Activated CD4-positive, alpha-beta T cell treated with anti-CD3 and anti-CD28 coated beads, Interleukin-2, amount 50 U/mL, for 48 hours (primary cell): Measurements from ENCODE around the gene ADCY3.
"Not testable (repeated sequence)": the region's sequence is repeated elsewhere in the genome, so short reads cannot be mapped to it uniquely, and the experiment has no call there.

Source experiments
- DNase-seq, 2 experiments: peaks; one replicate each; pipeline ENCODE4 v3.0.0-alpha.2; 2020

Gene ADCY3

DNA sequence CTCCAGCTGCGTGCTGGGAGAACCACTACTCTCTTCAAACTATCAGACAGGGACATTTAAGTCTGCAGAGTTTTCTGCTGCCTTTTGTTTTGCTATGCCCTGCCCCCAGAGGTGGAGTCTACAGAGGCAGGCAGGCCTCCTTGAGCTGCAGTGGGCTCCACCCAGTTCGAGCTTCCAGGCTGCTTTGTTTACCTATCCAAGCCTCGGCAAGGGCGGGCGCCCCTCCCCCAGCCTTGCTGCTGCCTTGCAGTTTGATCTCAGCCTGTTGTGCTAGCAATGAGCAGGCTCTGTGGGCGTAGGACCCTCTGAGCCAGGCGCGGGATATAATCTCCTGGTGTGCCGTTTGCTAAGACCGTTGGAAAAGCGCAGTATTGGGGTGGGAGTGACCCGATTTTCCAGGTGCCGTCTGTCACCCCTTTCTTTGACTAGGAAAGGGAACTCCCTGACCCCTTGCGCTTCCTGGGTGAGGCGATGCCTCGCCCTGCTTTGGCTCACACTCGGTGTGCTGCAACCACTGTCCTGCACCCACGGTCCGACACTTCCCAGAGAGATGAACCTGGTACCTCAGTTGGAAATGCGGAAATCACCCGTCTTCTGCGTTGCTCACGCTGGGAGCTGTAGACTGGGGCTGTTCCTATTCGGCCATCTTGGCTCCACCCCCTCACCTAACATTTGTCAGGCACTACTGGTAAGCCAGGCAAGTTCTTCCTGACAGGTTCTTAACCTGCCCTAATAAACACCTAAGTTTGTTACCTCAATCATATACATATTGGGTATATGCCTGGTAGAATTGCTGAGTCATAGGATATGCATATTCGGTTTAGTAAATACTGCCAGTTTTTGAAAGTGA lies 114.0 kb downstream of the ADCY3 start:
- not testable (repeated sequence) for DNase-seq

DNA sequence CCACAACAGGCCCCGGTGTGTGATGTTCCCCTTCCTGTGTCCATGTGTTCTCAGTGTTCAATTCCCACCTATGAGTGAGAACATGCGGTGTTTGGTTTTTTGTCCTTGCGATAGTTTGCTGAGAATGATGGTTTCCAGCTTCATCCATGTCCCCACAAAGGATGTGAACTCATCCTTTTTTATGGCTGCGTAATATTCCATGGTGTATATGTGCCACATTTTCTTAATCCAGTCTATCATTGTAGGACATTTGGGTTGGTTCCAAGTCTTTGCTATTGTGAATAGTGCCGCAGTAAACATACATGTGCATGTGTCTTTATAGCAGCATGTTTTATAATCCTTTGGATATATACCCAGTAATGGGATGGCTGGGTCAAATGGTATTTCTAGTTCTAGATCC lies 119.5 kb downstream of the ADCY3 start:
- not testable (repeated sequence) for DNase-seq

DNA sequence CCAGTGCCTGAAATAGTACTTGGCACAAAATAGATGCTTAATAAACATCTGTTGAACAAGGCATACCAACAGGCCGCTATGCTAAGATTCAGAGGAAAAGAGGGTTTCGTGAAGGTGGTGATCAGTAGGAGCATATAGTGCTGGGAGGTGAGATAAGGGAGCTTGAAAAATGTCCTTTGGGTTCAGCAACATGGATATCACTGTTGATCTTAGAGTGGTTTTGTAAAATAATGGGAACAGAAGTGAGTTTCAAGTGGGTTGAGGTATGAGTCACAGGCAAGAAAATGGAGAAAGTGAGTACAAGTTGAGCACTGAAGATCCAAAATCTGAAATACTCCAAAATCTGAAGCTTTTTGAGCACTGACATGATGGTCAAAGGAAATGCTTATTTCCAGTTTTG lies 122.4 kb downstream of the ADCY3 start:
- no peak for DNase-seq

DNA sequence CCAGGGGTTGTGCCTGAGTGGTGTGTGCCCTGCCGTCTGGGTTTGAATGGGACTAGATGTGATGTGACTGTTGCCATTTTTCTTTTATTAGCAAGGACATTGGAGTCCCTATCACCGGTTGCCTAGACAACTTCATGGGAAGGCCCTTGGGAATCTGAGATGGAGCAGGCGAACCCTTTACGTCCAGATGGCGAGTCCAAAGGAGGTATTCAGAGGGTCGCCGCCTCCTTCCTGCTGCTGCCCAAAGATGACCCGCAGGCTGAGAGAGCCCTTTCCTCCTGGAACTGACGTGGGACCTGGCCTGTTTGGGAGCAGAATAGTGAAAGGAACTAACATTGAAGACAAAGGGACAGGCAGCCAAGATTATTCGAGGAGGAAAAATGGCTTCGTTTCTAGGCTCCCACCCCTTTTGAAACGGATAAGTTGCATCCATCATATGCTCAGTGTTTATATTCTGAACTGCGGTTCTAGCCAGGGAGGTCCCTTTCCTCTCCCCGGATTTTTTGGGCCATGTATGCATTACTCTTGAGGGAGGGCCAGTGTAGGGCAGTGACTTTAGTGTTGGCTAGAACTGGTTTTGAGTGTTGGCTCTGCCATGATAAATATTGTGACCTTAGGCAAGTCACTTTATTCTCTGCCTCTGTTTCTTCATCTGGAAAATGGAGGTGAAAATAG lies 126.1 kb downstream of the ADCY3 start:
- DNase-seq = peak; percentile 15 to 24

DNA sequence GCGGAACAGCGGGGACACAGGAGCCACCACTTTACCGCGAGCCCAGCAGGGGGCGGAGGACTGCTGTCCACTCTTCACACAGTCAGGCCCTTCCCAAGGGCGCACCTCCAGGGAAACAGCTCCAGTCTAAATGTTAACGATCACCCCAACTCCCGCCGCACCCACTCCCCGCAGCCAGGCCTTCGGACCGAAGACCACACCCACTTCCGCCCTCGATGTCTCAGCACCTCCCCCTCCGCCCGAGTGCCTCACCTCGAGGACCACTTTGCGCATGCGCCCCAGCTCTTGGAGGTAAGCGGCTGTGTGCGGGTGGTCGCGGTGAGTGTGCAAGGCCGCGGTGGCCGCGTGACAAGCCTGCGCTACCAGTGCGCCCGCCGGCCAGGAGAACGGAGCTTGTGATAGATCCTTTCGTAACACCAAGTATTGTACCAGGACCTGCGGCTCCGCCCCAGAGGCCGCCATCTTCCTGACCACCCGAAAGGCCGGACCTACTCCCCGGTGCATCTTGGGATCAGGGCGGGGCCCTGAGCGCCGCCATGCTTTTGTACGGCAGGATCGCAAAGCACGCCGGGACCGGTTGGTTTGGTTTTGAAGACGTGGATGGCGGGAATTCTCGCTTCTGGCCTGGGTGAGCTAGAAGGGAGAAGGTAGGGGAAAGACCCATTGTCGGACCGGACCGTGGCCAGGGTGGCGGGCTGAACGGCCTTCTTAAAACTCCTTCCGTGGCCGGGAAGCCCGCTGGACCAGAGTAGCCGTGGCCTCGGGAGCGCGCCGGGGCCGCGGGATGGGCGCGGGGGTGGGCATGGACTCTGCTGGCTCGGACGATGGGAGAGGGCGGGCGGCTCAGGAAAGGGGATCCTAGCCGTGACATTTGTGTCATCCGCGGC lies 126.9 kb downstream of the ADCY3 start, which contains the start of the genes CENPO and PTRHD1:
TSS of gene CENPO (plus strand) at position 552 of the 887 bp plus-strand sequence. CDS start 495 bp downstream, outside the sequence.
TSS of gene PTRHD1 (minus strand) at position 518 of the 887 bp plus-strand sequence. CDS start at position 504, 14 bp downstream.
- DNase-seq = peak; percentile 92 to 95

DNA sequence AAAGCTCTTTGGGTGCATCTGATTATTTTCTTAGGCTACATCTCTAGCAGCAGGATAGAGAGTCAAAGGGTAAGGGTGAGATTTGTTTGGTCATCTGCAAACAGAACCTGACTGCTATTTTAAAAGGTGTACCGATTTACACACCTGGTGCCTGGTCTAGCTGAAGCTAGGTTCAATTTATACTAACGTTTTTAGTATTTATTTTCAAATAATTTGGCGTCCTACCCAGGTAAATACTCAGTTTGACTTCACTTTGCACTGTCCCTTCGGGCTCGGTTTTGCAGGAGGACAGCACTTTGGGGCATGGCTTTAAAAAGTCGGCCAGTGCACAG lies 127.5 kb downstream of the ADCY3 start:
- no peak for DNase-seq

DNA sequence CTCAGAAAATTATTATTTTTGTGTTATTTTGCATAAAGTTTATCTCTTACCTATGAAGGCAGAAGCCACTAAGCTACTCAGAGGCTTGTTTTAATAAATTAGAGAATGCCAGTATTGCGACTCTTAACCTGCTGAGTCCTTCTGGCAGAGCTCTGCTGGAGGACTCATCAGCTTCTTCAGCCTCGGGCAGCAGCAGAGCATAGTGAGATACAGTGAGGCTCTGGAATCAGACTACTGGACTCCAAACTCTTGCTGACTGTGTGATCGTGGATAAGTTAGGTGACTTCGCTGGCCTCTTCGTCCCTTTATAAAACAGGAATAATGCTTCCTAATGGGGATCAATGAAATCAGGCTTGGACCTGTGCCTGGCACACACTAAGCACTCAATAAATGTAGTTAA lies 128.6 kb downstream of the ADCY3 start:
- no peak for DNase-seq

DNA sequence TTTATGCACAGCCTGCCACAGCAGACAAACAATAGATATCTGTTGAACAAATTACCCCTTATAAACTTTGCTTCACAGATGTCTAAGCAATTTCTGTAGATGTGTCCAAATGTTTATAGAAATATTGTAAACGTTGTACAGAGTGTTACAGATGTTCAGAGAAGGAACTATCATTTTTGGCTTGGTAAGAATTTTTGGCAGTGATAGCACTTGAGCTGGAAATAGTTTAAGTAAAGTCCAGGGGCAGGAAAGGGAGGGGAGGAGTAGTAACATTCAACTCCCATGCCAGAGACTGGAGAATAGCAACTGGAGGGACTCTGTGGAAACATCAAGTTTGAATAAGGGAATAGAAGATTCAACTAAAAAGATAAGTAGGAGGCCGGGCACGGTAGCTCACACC lies 131.2 kb downstream of the ADCY3 start:
- no peak for DNase-seq

DNA sequence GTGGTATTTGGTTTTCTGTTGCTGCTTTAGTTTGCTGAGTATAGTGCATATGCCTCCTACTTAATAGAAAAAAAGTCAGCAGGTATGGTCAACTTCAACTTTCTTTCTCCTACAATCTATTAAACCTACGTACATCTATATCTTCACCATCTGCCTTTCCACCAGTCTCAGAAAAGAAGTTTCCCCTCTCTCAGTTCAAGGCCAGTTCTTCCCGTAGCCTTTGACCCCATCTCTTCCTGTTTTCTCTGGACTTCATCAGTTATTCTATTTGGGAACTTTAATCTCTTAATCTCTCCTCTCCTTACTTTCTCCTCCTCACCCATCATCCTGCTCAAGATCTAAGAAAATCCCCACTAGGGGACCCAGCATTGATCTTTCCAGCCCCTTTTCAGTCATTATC lies 132.5 kb downstream of the ADCY3 start:
- no peak for DNase-seq

DNA sequence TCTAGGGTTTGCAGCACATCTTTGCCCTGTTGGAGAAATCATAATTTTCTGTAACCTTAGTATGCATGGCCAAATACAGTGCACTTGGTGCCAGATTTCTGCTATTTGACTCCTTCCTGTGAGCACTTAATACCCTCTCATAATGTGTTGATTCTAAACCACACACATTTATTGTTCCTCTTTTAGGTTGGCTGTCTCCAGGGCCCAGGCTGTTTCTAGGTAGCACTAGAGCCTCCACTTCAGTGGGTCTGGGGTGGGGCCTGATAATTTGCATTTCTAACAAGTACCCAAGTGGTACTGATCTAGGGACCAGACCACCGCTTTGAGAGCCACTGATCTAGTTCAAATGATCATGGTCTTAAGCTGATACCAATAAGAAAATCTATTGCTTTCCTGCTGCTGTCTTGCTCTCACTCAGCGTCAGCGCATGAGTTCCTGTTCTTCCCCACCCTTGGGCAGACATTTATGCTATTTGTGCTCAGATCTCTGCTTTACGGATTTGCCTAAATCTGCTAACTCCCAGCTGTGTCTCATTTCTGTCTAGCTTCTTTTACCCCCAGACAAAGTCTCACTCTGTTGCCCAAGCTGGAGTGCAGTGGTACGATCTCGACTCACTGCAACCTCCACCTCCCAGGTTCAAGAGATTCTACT lies 134.2 kb downstream of the ADCY3 start:
- DNase-seq = no peak

DNA sequence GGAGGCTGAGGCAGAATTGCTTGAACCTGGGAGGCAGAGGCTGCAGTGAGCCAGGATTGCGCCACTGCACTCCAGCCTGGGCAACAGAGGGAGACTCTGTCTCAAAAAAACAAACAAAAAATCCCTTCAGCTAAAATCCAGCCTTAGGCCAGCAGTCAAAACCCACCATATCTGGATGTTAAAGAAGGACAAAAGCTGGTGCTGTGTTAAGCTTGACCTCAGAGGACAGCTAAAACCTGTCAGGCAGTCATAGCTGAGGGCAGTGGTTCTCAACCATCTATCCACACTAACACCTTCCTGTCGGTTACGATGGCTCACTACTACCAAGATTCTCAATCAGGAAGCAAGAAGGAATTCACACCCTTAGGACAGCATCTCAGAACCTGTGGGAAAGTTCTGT lies 136.4 kb downstream of the ADCY3 start:
- no peak for DNase-seq

DNA sequence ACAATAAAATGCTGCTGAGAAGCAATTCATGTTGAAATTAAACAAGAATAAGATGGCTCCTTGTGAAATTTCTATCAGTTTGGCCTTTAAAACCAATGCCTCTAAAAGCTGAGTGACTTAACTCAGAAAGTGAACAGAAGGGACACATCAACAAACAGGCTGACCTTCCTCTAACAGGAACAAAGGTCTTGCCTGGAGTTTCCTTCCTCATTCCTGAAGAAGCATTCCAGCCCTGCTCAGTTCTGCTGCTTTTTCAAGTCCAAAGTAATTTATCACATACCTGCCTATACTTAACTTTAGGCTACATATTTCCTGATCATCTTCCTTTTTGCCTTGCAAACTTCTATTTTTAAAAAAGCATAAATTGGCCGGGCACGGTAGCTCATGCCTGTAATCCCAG lies 140.9 kb downstream of the ADCY3 start:
- DNase-seq = no peak

DNA sequence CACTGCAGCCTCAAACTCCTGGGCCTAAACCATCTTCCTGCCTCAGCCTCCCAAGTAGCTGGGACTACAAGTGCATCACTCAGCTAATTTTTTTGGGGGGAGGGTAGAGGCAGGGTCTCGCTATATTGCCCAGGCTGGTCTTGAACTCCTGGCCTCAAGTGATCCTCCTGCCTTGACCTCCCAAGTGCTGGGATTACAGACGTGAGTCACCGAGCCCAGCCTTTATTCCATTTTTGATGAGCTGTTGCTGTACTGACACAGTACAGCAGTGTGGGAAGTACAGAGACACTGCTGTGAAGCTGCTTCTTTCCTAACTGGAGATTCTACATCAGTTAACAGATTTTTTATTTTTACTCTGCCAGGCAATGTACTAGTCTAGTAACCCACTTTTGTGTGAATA lies 145.7 kb downstream of the ADCY3 start:
- DNase-seq = no peak

DNA sequence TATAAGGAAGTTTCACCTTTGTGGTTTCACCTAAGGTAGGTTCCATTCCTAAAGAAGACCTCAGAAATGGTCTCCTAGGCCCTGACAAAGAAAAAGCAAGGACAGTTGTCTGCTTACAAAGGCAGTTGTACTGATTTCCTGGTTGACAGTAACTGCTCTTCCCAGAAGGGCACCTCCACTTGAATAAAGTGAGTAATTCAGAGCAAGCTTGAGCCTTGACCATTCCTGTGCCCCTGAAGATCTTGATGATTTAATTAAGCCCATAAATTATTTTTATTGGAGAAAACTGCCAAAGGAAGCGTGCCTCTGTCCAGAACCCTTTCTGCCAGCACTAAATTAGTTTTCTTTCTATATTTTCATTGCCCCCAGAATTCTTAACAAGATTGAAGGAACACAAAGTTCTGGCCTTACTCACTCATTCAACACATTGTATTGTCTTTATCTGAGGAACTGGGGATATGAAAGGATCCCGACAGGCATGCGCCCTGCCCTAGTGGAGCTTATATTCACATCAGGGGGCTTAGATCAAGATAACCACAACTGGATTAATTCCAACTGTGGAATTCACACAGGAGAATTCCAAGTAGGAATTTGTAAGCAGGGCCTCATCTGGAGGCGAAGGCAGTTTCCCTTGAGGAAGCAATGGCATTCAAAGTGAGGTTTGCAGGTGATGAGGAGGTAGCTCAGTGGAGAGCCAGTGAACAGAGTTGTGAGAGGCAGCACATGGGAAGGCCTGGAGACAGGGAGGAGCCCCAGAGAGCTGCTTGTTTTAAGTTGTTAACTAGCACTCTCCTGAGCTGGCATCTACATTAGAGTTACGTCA lies 148.1 kb downstream of the ADCY3 start:
- no peak for DNase-seq

DNA sequence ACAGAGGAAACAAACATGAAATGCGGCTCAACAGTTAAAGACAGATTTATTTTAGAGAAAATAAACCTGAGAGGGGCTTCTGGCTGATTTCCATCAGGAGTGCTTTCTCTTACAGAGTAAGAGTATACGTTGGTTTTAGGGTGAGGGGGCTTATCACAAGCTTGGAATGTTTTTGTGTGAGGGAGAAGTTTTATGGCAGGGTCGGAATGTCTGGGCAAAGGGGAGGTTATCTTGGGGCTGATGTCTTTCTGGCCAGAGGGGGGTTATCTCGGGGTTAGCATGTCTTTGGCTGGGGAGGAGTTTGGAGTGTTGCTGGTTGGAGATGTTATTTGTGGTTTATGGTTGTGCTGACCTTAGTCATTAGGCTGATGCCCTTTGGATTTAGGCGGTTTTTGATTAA lies 149.0 kb downstream of the ADCY3 start:
- no peak for DNase-seq
